SK-N-SH (cell line): ENCODE results near the gene CHCHD1. TPM values are rescaled to one million over a fixed set of nuclear protein-coding genes. Genes with fewer than 3 reads are reported as not detected.

Source experiments
- CTCF ChIA-PET: fragments of 300-600, 350-600 bp; formaldehyde crosslinking; extraction: SDS; loops from one replicate; lab custom pipeline; 2021; lab: Yijun Ruan, JAX
- POLR2A ChIA-PET: fragments of 350-600 bp; sonication (Branson Sonifier 250); formaldehyde crosslinking; extraction: SDS; loops from one replicate; lab custom pipeline; 2020; ENCODE audit warnings: antibody characterized with exemption, inconsistent platforms; lab: Yijun Ruan, JAX
- DNase-seq: peaks from one replicate; pipeline ENCODE4 v3.0.0; 2012
- H2AFZ ChIP-seq: fragments of 200-600 bp; sonication (generic); 2 replicates; pipeline ENCODE4 v1.8.1; 2016; ENCODE audit warnings: antibody characterized with exemption, mild to moderate bottlenecking, low read depth
- H3F3A ChIP-seq: fragments of 200-600 bp; sonication (generic); replicated peaks from 2 replicates; pipeline ENCODE3; 2016; ENCODE audit warnings: antibody characterized with exemption, mild to moderate bottlenecking; ENCODE audit not compliant: insufficient read depth
- H3K27ac ChIP-seq, 2 experiments: fragments of 200-500 bp in 1 of 2; fragments of 200-600 bp in 1 of 2; sonication (Bioruptor generic) in 1 of 2; sonication (generic), shearing (Covaris generic) in 1 of 2; 2 replicates each; pipeline versions ENCODE4 v1.5.1 to v1.6.1; 2014 to 2016; ENCODE audit warnings: low read depth in 2 of 2, inconsistent platforms in 1 of 2, low read length in 1 of 2, mild to moderate bottlenecking in 1 of 2, mixed read lengths in 1 of 2
- H3K27me3 ChIP-seq: fragments of 200-600 bp; sonication (generic), shearing (Covaris generic); 2 replicates; pipeline ENCODE4 v1.6.1; 2016; ENCODE audit warnings: mixed run types; ENCODE audit not compliant: insufficient read depth
- H3K36me3 ChIP-seq, 2 experiments: fragments of 200-500 bp in 1 of 2; fragments of 200-600 bp in 1 of 2; sonication (Bioruptor generic) in 1 of 2; sonication (generic) in 1 of 2; replicated peaks in 1 of 2; 2 replicates each; pipeline versions ENCODE3 to v1.5.1; 2014 to 2016; ENCODE audit warnings: low read length in 1 of 2, mild to moderate bottlenecking in 1 of 2; ENCODE audit not compliant: insufficient read depth in 2 of 2, control insufficient read depth in 1 of 2
- H3K4me1 ChIP-seq, 2 experiments: fragments of 200-500 bp in 1 of 2; fragments of 200-600 bp in 1 of 2; sonication (Bioruptor generic) in 1 of 2; sonication (generic), shearing (Covaris generic) in 1 of 2; 2 replicates each; pipeline versions ENCODE4 v1.5.1 to v1.6.1; 2014 to 2016; ENCODE audit warnings: low read depth in 1 of 2, low read length in 1 of 2, mixed run types in 1 of 2; ENCODE audit not compliant: insufficient read depth in 2 of 2, control insufficient read depth in 1 of 2
- H3K4me2 ChIP-seq: fragments of 200-600 bp; sonication (generic), shearing (Covaris generic); 2 replicates; pipeline ENCODE4 v1.6.1; 2017; ENCODE audit warnings: mixed run types
- H3K4me3 ChIP-seq, 2 experiments: fragments of 200-500 bp in 1 of 2; fragments of 200-600 bp in 1 of 2; sonication (Bioruptor generic) in 1 of 2; sonication (generic), shearing (Covaris generic) in 1 of 2; 2 replicates each; pipeline versions ENCODE4 v1.5.1 to v1.8.1; 2014 to 2016; ENCODE audit warnings: low read depth in 2 of 2, inconsistent platforms in 1 of 2, low read length in 1 of 2, mild to moderate bottlenecking in 1 of 2, mixed read lengths in 1 of 2, moderate library complexity in 1 of 2
- H3K79me2 ChIP-seq: fragments of 200-600 bp; sonication (generic); 2 replicates; pipeline ENCODE4 v1.8.1; 2017; ENCODE audit warnings: mild to moderate bottlenecking; ENCODE audit not compliant: insufficient read depth
- H3K9ac ChIP-seq: fragments of 200-600 bp; sonication (generic); 2 replicates; pipeline ENCODE4 v1.6.1; 2017; ENCODE audit warnings: mixed run types
- H3K9me2 ChIP-seq: fragments of 200-600 bp; sonication (generic); 2 replicates; pipeline ENCODE4 v1.6.1; 2017; ENCODE audit warnings: mixed run types
- H3K9me3 ChIP-seq: fragments of 200-600 bp; sonication (generic); 2 replicates; pipeline ENCODE4 v1.6.1; 2017; ENCODE audit warnings: mixed run types, mild to moderate bottlenecking, moderate library complexity
- H4K20me1 ChIP-seq: fragments of 200-600 bp; sonication (generic); 2 replicates; pipeline ENCODE4 v1.6.1; 2017; ENCODE audit warnings: mild to moderate bottlenecking, mixed run types; ENCODE audit not compliant: insufficient read depth
- CHD2 ChIP-seq: fragments of 150-350 bp; IDR thresholded peaks from 2 replicates; pipeline ENCODE4 v1.6.1; 2018; ENCODE audit warnings: low read length; ENCODE audit not compliant: partially characterized antibody
- CTCF ChIP-seq: fragments of 200-600 bp; sonication (generic); IDR thresholded peaks from 2 replicates; pipeline ENCODE4 v1.6.1; 2017; ENCODE audit warnings: antibody characterized with exemption, mild to moderate bottlenecking, moderate library complexity
- ELF1 ChIP-seq: IDR thresholded peaks from 2 replicates; pipeline ENCODE4 v1.4.0; 2012
- EP300 ChIP-seq, 2 experiments: IDR thresholded peaks; 2 replicates each; pipeline versions ENCODE4 v1.4.0 to v1.6.1; 2012; ENCODE audit warnings: borderline replicate concordance in 1 of 2, low read depth in 1 of 2, low read length in 1 of 2
- FOSL2 ChIP-seq: IDR thresholded peaks from 2 replicates; pipeline ENCODE4 v1.4.0; 2012; ENCODE audit warnings: low read depth, mild to moderate bottlenecking, moderate library complexity, borderline replicate concordance
- FOXJ3 ChIP-seq: sonication (generic); formaldehyde crosslinking; IDR thresholded peaks from 2 replicates; pipeline ENCODE4 v1.5.1; 2020; ENCODE audit warnings: mild to moderate bottlenecking, missing genetic modification reagents
- GATA2 ChIP-seq: sonication (generic); formaldehyde crosslinking; IDR thresholded peaks from 2 replicates; pipeline ENCODE4 v1.5.0; 2020; ENCODE audit warnings: mild to moderate bottlenecking, missing genetic modification reagents
- JUND ChIP-seq: IDR thresholded peaks from 2 replicates; pipeline ENCODE4 v1.4.0; 2012
- MXI1 ChIP-seq: IDR thresholded peaks from 2 replicates; pipeline ENCODE4 v1.6.1; 2012; ENCODE audit warnings: mild to moderate bottlenecking, low read depth, low read length, improper control_type of control experiment
- NFIC ChIP-seq: IDR thresholded peaks from 2 replicates; pipeline ENCODE4 v1.4.0; 2012; ENCODE audit warnings: borderline replicate concordance
- NRF1 ChIP-seq: IDR thresholded peaks from 2 replicates; pipeline ENCODE4 v1.6.1; 2012; ENCODE audit warnings: low read depth, mild to moderate bottlenecking, low read length
- PBX3 ChIP-seq: IDR thresholded peaks from 2 replicates; pipeline ENCODE4; 2012
- POLR2AphosphoS5 ChIP-seq: IDR thresholded peaks from 2 replicates; pipeline ENCODE4 v1.6.1; 2012; ENCODE audit warnings: low read depth, low read length
- RAD21 ChIP-seq: IDR thresholded peaks from 2 replicates; pipeline ENCODE4 v1.6.1; 2012; ENCODE audit warnings: mild to moderate bottlenecking, low read length
- RCOR1 ChIP-seq: fragments of 150-350 bp; IDR thresholded peaks from 2 replicates; pipeline ENCODE4 v1.6.1; 2017; ENCODE audit warnings: antibody characterized with exemption, low read length
- RXRA ChIP-seq: IDR thresholded peaks from 2 replicates; pipeline ENCODE4 v1.4.0; 2012; ENCODE audit warnings: low read depth, mild to moderate bottlenecking, borderline replicate concordance
- SMC3 ChIP-seq: IDR thresholded peaks from 2 replicates; pipeline ENCODE4 v1.6.1; 2012; ENCODE audit warnings: low read depth, low read length, improper control_type of control experiment
- TAF1 ChIP-seq: IDR thresholded peaks from 2 replicates; pipeline ENCODE4 v1.6.1; 2012; ENCODE audit warnings: low read depth, mild to moderate bottlenecking, low read length, moderate library complexity, borderline replicate concordance
- USF1 ChIP-seq: IDR thresholded peaks from 2 replicates; pipeline ENCODE4 v1.4.0; 2012; ENCODE audit warnings: low read depth, borderline replicate concordance
- YY1 ChIP-seq: IDR thresholded peaks from 2 replicates; pipeline ENCODE4 v1.4.0; 2012; ENCODE audit warnings: low read depth, mild to moderate bottlenecking
- ZBTB33 ChIP-seq: IDR thresholded peaks from 2 replicates; pipeline ENCODE4 v1.4.0; 2012; ENCODE audit warnings: low read depth, borderline replicate concordance
- WGBS: methylation state at CpG from one replicate; pipeline ENCODE4 v1.1.6; 2017; ENCODE audit warnings: low lambda C conversion rate; 5-methylcytosine and 5-hydroxymethylcytosine counted together
- polyA plus RNA-seq, 3 experiments: library from polyadenylated mRNA; depleted of rRNA; stranded (reverse); fragments of >200 nt; gene quantifications; 2 replicates each; pipeline ENCODE4 v1.2.3, GENCODE V29; 2012

Gene CHCHD1
- polyA plus RNA-seq, 1 of the 3 experiments (the other 2 are of a cell fraction), result 60.9 TPM

GRCh38 chr10:73732931-73733623 is 48.8 kb upstream of the CHCHD1 start:
- H3K9me3 ChIP-seq, result no peaks in the 10 kb centered on the region
- no peaks in the 10 kb centered on the region for H3K27me3 ChIP-seq
- TF ChIP-seq YY1 (no peak), MXI1 (no peak), PBX3 (no peak), SMC3 (no peak), RCOR1 (no peak), GATA2 (CRISPR knock-in tag) (no peak), CHD2 (no peak)

GRCh38 chr10:73734028-73734720 is 47.7 kb upstream of the CHCHD1 start:
- POLR2A ChIA-PET, result interaction anchor here (1.2 kb wide), 1 partner anchor 9 kb away, joined by 6 read pairs; no protein-coding TSS in a partner anchor
- TF ChIP-seq EP300 (IDR thresholded peaks at IDR 0.05; ENCODE audit: borderline replicate concordance in 1 of 2, low read depth in 1 of 2, low read length in 1 of 2), result no peak
- TF ChIP-seq JUND, result no peak
- no peak for TF ChIP-seq SMC3
- TF ChIP-seq YY1, result no peak
- TF ChIP-seq NRF1, result no peak
- TF ChIP-seq FOSL2, result no peak
- TF ChIP-seq RXRA, result no peak
- TF ChIP-seq USF1, result no peak
- TF ChIP-seq POLR2AphosphoS5, result no peak
- no peak for TF ChIP-seq RAD21
- no peak for TF ChIP-seq FOXJ3 (CRISPR knock-in tag)
- no peak for TF ChIP-seq NFIC
- no peak for TF ChIP-seq TAF1
- TF ChIP-seq ELF1, result no peak
- TF ChIP-seq ZBTB33, result no peak
- TF ChIP-seq CTCF, result no peak

More at GRCh38 chr10:73732931-73733623, 48.8 kb upstream of the CHCHD1 start:
- 97% methylated on average over 56 of the region's 84 CpGs for WGBS
- POLR2A ChIA-PET, result interaction anchor here (0.6 to 1.2 kb wide), 2 partner anchors 10 to 23 kb away, joined by 3 to 6 read pairs; no protein-coding TSS in a partner anchor
- no peak overlapping the region for H3K9ac ChIP-seq
- no peak overlapping the region for H2AFZ ChIP-seq
- H3K79me2 ChIP-seq, result peaks cover 53% of the 10 kb centered on the region
- peaks cover 20% of the 10 kb centered on the region for H3F3A ChIP-seq
- no peaks in the 10 kb centered on the region for H3K9me2 ChIP-seq
- H3K4me3 ChIP-seq, result no peak overlapping the region
- no peak overlapping the region for H3K4me2 ChIP-seq
- no peak overlapping the region for H3K27ac ChIP-seq
- peaks cover 3 to 15% of the 10 kb centered on the region in 2 experiments for H3K36me3 ChIP-seq
- CTCF ChIA-PET, result interaction anchor here (0.9 kb wide), 1 partner anchor 85 kb away, joined by 3 read pairs; no protein-coding TSS in a partner anchor
- peaks cover 0 to 6% of the 10 kb centered on the region in 2 experiments; a peak in 2 of 4 replicates for H3K4me1 ChIP-seq
- H4K20me1 ChIP-seq, result no peaks in the 10 kb centered on the region
- DNase-seq, result no peak

More at GRCh38 chr10:73734028-73734720, 47.7 kb upstream of the CHCHD1 start:
- WGBS, result 89% methylated on average over 7 of the region's 16 CpGs
- H3K9me3 ChIP-seq, result no peaks in the 10 kb centered on the region
- H3K4me1 ChIP-seq, result peaks cover 0 to 6% of the 10 kb centered on the region in 2 experiments; a peak in 2 of 4 replicates
- no peak overlapping the region for H3K27ac ChIP-seq
- CTCF ChIA-PET, result interaction anchor here (0.5 kb wide), 1 partner anchor 545 kb away, joined by 3 read pairs; no protein-coding TSS in a partner anchor
- H3F3A ChIP-seq, result peaks cover 14% of the 10 kb centered on the region
- no peaks in the 10 kb centered on the region for H3K9me2 ChIP-seq
- H3K9ac ChIP-seq, result no peak overlapping the region
- no peak for DNase-seq
- peaks cover 42% of the 10 kb centered on the region for H3K79me2 ChIP-seq
- no peaks in the 10 kb centered on the region for H3K27me3 ChIP-seq
- no peak overlapping the region for H3K4me3 ChIP-seq
- no peaks in the 10 kb centered on the region for H4K20me1 ChIP-seq
- no peak overlapping the region for H2AFZ ChIP-seq
- H3K4me2 ChIP-seq, result no peak overlapping the region
- H3K36me3 ChIP-seq, result peaks cover 0 to 14% of the 10 kb centered on the region in 2 experiments
